Left lung (tissue), 10 donors: ENCODE measurements around the gene PJVK. TPM values are rescaled to one million over a fixed set of nuclear protein-coding genes. Genes with fewer than 3 reads are reported as not detected.
A peak's percentile ranks its signal among the peaks of the same experiment; 100 is the strongest.

Source experiments
- ATAC-seq: fragments of 200-7000 bp; cut with Tn5 transposase; one replicate; pipeline ENCODE4 v1.9.1; 2020; ENCODE audit warnings: moderate library complexity
- DNase-seq, 4 donors: peaks; one replicate each; pipeline ENCODE4 v3.0.0-alpha.2; 2013 to 2020
- H3K27ac ChIP-seq, 2 donors: fragments of 200-600 bp; sonication (generic) in 1 of 2; one replicate each; pipeline versions ENCODE4 v1.5.0 to v1.8.0; 2020 to 2021
- H3K27me3 ChIP-seq, 2 donors: fragments of 200-600 bp; sonication (generic) in 1 of 2; one replicate each; pipeline versions ENCODE4 v1.5.0 to v1.8.0; 2020 to 2021
- H3K36me3 ChIP-seq, 2 donors: fragments of 200-600 bp; sonication (generic) in 1 of 2; one replicate each; pipeline versions ENCODE4 v1.5.0 to v1.8.0; 2020 to 2021
- H3K4me1 ChIP-seq, 2 donors: fragments of 200-600 bp; one replicate each; pipeline ENCODE4 v1.8.0; 2021
- H3K4me3 ChIP-seq, 2 donors: fragments of 200-600 bp; sonication (generic) in 1 of 2; one replicate each; pipeline versions ENCODE4 v1.5.0 to v1.8.0; 2020 to 2021; ENCODE audit warnings: mild to moderate bottlenecking in 1 of 2
- H3K9me3 ChIP-seq, 2 donors: fragments of 200-600 bp; sonication (generic) in 1 of 2; one replicate each; pipeline versions ENCODE4 v1.5.0 to v1.8.0; 2020 to 2021
- intact Hi-C, 2 donors: fragments of 100-400 bp; cut with DNase I; formaldehyde crosslinking; loops; one replicate each; pipeline versions ENCODE4 v1.11.2 to v1.14.2; 2022
- polyA plus RNA-seq, 6 donors: library from polyadenylated mRNA; unstranded; fragments of 120-200 nt; gene quantifications; one replicate each; pipeline ENCODE4 v1.2.1, GENCODE V29; 2013; ENCODE audit not compliant: insufficient read length in 6 of 6
- total RNA-seq, 2 donors: library from RNA; stranded (reverse); fragmentation: NEBNext Ultra II Directional; extraction: Animal tissue kit (Norgen Biotek cat#: 25700); gene quantifications; one replicate each; pipeline ENCODE4 v1.2.1, GENCODE V29; 2021
- TF ChIP-seq, protein P1 (sequence below), 2 donors: fragments of 200-600 bp; sonication (generic) in 1 of 2; IDR thresholded peaks; one replicate each; pipeline versions ENCODE4 v1.5.0 to v1.8.0; 2021; ENCODE audit warnings: antibody characterized with exemption in 2 of 2
- donor health status: DM: no; HTN: yes; CAD: no.
- donor health status: DM: no; HTN: no; CAD: no.

The PJVK gene
- total and polyA plus RNA-seq, 8 donors, result 2.0 to 13.7 (median 11.3) TPM

GRCh38 chr2:178506524-178506923 lies 55.3 kb downstream of the PJVK start:
- ATAC-seq, result peak; percentile 56
- no peak for DNase-seq
- H3K4me3 ChIP-seq, result no peak overlapping the region
- no peaks in the 10 kb centered on the region for H3K27me3 ChIP-seq
- intact Hi-C loops, result no loop called here
- TF ChIP-seq, protein P1, sequence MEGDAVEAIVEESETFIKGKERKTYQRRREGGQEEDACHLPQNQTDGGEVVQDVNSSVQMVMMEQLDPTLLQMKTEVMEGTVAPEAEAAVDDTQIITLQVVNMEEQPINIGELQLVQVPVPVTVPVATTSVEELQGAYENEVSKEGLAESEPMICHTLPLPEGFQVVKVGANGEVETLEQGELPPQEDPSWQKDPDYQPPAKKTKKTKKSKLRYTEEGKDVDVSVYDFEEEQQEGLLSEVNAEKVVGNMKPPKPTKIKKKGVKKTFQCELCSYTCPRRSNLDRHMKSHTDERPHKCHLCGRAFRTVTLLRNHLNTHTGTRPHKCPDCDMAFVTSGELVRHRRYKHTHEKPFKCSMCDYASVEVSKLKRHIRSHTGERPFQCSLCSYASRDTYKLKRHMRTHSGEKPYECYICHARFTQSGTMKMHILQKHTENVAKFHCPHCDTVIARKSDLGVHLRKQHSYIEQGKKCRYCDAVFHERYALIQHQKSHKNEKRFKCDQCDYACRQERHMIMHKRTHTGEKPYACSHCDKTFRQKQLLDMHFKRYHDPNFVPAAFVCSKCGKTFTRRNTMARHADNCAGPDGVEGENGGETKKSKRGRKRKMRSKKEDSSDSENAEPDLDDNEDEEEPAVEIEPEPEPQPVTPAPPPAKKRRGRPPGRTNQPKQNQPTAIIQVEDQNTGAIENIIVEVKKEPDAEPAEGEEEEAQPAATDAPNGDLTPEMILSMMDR (IDR thresholded peaks at IDR 0.05), result no peak
- H3K36me3 ChIP-seq, result peaks cover 0 to 57% of the 10 kb centered on the region in 2 donors
- no peaks in the 10 kb centered on the region for H3K4me1 ChIP-seq
- no peaks in the 10 kb centered on the region for H3K9me3 ChIP-seq
- H3K27ac ChIP-seq, result no peak overlapping the region

DNA sequence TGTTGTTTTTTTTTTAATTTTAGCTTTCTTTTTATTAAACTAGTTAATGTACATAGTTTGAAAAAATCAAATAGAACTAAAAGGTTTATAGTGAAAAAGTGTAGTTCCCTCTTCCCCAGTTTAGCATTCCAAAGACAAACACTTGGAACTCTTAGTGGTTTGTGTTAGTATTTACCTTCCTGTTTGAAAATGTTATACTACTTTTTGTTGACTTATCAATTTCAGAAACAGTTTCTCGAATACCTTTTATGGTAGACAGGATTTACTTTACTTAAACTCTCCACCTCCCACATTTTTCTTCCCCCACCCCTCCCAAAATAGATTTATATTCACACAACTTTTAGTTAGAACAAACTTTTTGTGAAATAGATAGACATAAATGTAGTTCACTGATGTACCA lies 55.8 kb downstream of the PJVK start:
- intact Hi-C loops, result no loop called here
- DNase-seq (no peak), ATAC-seq (peak; percentile 61)
- peaks cover 0 to 54% of the 10 kb centered on the region in 2 donors for H3K36me3 ChIP-seq
- H3K27me3 ChIP-seq, result no peaks in the 10 kb centered on the region
- no peak overlapping the region for H3K4me3 ChIP-seq
- H3K27ac ChIP-seq, result no peak overlapping the region
- no peaks in the 10 kb centered on the region for H3K9me3 ChIP-seq
- TF ChIP-seq, protein P1 (IDR thresholded peaks at IDR 0.05), result no peak
- no peaks in the 10 kb centered on the region for H3K4me1 ChIP-seq

DNA sequence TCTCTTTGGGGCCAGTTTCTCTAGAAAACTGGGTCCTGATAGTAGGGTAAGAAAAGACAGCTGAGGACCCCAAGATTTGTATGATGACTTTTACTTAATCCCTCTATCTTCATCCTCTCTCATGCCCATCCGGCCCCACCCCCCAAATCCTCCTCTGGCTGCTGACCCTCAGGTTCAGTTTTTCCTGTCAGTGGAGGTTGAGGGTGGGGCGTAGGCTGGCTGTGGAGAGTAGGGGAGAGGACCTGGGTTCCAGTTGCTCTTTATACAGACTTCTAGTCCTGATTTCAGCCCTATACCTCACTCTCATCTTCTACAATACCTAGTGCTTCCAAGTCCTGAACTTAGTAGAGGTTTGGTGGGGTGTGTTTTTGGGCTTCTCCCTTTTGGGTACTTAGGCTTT lies 57.5 kb downstream of the PJVK start:
- no peak overlapping the region for H3K4me3 ChIP-seq
- no peak overlapping the region for H3K27ac ChIP-seq
- DNase-seq, result no peak
- TF ChIP-seq, protein P1 (IDR thresholded peaks at IDR 0.05), result no peak
- peaks cover 0 to 49% of the 10 kb centered on the region in 2 donors for H3K36me3 ChIP-seq
- ATAC-seq, result no peak
- intact Hi-C loops, result no loop called here
- H3K9me3 ChIP-seq, result no peaks in the 10 kb centered on the region
- H3K4me1 ChIP-seq, result no peaks in the 10 kb centered on the region
- H3K27me3 ChIP-seq, result no peaks in the 10 kb centered on the region

GRCh38 chr2:178510384-178510783 lies 59.2 kb downstream of the PJVK start:
- Histone ChIP-seq H3K9me3 (no peaks in the 10 kb centered on the region), H3K4me1 (no peaks in the 10 kb centered on the region), H3K4me3 (no peak overlapping the region), H3K36me3 (peaks cover 0 to 36% of the 10 kb centered on the region in 2 donors), H3K27me3 (no peaks in the 10 kb centered on the region), H3K27ac (no peak overlapping the region)
- DNase-seq, result no peak
- TF ChIP-seq, protein P1 (IDR thresholded peaks at IDR 0.05), result no peak
- intact Hi-C loops, result no loop called here
- no peak for ATAC-seq

Other genes starting within 250 kb of the PJVK start
- 10 to 100 TPM; 45.2 to 45.4 TPM for gene PRKRA, start 203 bp upstream of the PJVK start, total RNA-seq
- 10 to 100 TPM; 67.8 to 83.5 (median 71.5) TPM for gene PRKRA, start 203 bp upstream of the PJVK start, polyA plus RNA-seq
- 10 to 100 TPM; 12.9 to 25.9 TPM for gene FKBP7, start 27.2 kb downstream of the PJVK start, total RNA-seq
- gene FKBP7, start 27.2 kb downstream of the PJVK start, polyA plus RNA-seq, result 10 to 100 TPM; 60.8 to 73.6 (median 66.4) TPM
- 10 to 100 TPM; 30.3 to 35.7 TPM for gene PLEKHA3, start 29.1 kb downstream of the PJVK start, total RNA-seq
- 10 to 100 TPM; 24.5 to 27.8 (median 26.4) TPM for gene PLEKHA3, start 29.1 kb downstream of the PJVK start, polyA plus RNA-seq